Stimulated activated CD8-positive, alpha-beta memory T cell treated with anti-CD3 and anti-CD28 coated beads, Interleukin-7, amount 100 ng/mL, for 1 hour (primary cell): ENCODE measurements around the gene UAP1L1.

ENCODE experiments used
- DNase-seq, 2 donors: peaks; one replicate each; pipeline ENCODE4 v3.0.0-alpha.2; 2020; ENCODE audit warnings: low read depth in 2 of 2

UAP1L1 gene

GRCh38 chr9:137097761-137098462 lies 20.6 kb downstream of the UAP1L1 start:
- DNase-seq = no peak

- no peak for DNase-seq
Measured at GRCh38 chr9:137099231-137099630, 21.9 kb downstream of the UAP1L1 start.

GRCh38 chr9:137103206-137103999 lies 26.1 kb downstream of the UAP1L1 start:
- DNase-seq = no peak

GRCh38 chr9:137105814-137106661 lies 28.7 kb downstream of the UAP1L1 start:
- no peak for DNase-seq

GRCh38 chr9:137106662-137107250 lies 29.4 kb downstream of the UAP1L1 start:
- DNase-seq = no peak

- DNase-seq = no peak
Measured at GRCh38 chr9:137107312-137107921, 30.1 kb downstream of the UAP1L1 start.

GRCh38 chr9:137107982-137108381 lies 30.7 kb downstream of the UAP1L1 start:
- no peak for DNase-seq

- no peak for DNase-seq
Measured at GRCh38 chr9:137108608-137109249, 31.4 kb downstream of the UAP1L1 start.

- no peak for DNase-seq
Measured at GRCh38 chr9:137109250-137110146, 32.2 kb downstream of the UAP1L1 start.

GRCh38 chr9:137110147-137110910 lies 33.0 kb downstream of the UAP1L1 start:
- no peak for DNase-seq

GRCh38 chr9:137110911-137111787 lies 33.8 kb downstream of the UAP1L1 start:
- DNase-seq = no peak

- DNase-seq = no peak
Measured at GRCh38 chr9:137111788-137112563, 34.7 kb downstream of the UAP1L1 start.

GRCh38 chr9:137112564-137113384 lies 35.5 kb downstream of the UAP1L1 start:
- DNase-seq = no peak

GRCh38 chr9:137113385-137114159 lies 36.3 kb downstream of the UAP1L1 start:
- DNase-seq = no peak

GRCh38 chr9:137114220-137114612 lies 36.9 kb downstream of the UAP1L1 start:
- DNase-seq = no peak
